ENCODE results near the gene CCDC13. TPM values are rescaled to one million over a fixed set of nuclear protein-coding genes. Genes with fewer than 3 reads are reported as not detected.

The CCDC13 gene
- total and polyA plus RNA-seq, 2 donors (not counting 3 experiments of a cell fraction or from before 2014, with no cell fraction given) = 0.36 to 0.82 TPM

GRCh38 chr3:42763021-42763420 is 10.0 kb downstream of the CCDC13 start:
- no peaks in the 10 kb centered on the region for H4K20me1 ChIP-seq (replicated peaks; ENCODE audit: control insufficient read depth, extremely low read depth, insufficient read depth, low read length)

More at GRCh38 chr3:42763021-42763420, 10.0 kb downstream of the CCDC13 start:
- no peak overlapping the region for H3K4me3 ChIP-seq (replicated peaks in 1 of 3; ENCODE audit: insufficient read depth in 1 of 3, low read depth in 1 of 3, low read length in 3 of 3)
- no peaks in the 10 kb centered on the region for H3K4me1 ChIP-seq (ENCODE audit: control insufficient read depth, extremely low read depth, insufficient read depth, low read length)
- H3K27me3 ChIP-seq (ENCODE audit: control insufficient read depth in 2 of 2, insufficient read depth in 2 of 2, low read length in 2 of 2) = peaks cover 0 to 2% of the 10 kb centered on the region in 2 experiments
- no TSS peak for BruUV-seq (replicated peaks)
- FAIRE-seq (no peak), DNase-seq (ENCODE audit: low read depth, low spot score) (no peak)
- no peak for TF ChIP-seq POLR2A (IDR thresholded peaks at IDR 0.05; ENCODE audit: low read depth, low read length)
- TF ChIP-seq, protein P1, sequence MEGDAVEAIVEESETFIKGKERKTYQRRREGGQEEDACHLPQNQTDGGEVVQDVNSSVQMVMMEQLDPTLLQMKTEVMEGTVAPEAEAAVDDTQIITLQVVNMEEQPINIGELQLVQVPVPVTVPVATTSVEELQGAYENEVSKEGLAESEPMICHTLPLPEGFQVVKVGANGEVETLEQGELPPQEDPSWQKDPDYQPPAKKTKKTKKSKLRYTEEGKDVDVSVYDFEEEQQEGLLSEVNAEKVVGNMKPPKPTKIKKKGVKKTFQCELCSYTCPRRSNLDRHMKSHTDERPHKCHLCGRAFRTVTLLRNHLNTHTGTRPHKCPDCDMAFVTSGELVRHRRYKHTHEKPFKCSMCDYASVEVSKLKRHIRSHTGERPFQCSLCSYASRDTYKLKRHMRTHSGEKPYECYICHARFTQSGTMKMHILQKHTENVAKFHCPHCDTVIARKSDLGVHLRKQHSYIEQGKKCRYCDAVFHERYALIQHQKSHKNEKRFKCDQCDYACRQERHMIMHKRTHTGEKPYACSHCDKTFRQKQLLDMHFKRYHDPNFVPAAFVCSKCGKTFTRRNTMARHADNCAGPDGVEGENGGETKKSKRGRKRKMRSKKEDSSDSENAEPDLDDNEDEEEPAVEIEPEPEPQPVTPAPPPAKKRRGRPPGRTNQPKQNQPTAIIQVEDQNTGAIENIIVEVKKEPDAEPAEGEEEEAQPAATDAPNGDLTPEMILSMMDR (IDR thresholded peaks at IDR 0.05; ENCODE audit: extremely low read depth in 1 of 2, insufficient read depth in 1 of 2, low read depth in 1 of 2, low read length in 2 of 2) = no peak
- no peak for TF ChIP-seq MYC (IDR thresholded peaks at IDR 0.05; ENCODE audit: low read depth, low read length)
- TF ChIP-seq GATA2 (IDR thresholded peaks at IDR 0.05; ENCODE audit: insufficient read depth, insufficient read length, low read depth, low read length) = no peak
- no peak for TF ChIP-seq POLR2AphosphoS5 (IDR thresholded peaks at IDR 0.05; ENCODE audit: insufficient read depth, low read depth, low read length)
- TF ChIP-seq EZH2 (IDR thresholded peaks at IDR 0.05; ENCODE audit: borderline replicate concordance, low read depth, low read length, severe bottlenecking) = no peak
- no peak for TF ChIP-seq JUN (IDR thresholded peaks at IDR 0.05; ENCODE audit: borderline replicate concordance, insufficient read depth, insufficient read length, low read depth)
- no peak for TF ChIP-seq MAX (IDR thresholded peaks at IDR 0.05; ENCODE audit: insufficient read depth, insufficient read length)
- no peak for TF ChIP-seq FOS (IDR thresholded peaks at IDR 0.05; ENCODE audit: borderline replicate concordance, insufficient read depth, low read length)
- H3K4me2 ChIP-seq (ENCODE audit: insufficient read depth, low read length) = no peak overlapping the region
- H3K36me3 ChIP-seq (ENCODE audit: control insufficient read depth in 2 of 2, extremely low read depth in 1 of 2, insufficient read depth in 2 of 2, low read length in 2 of 2) = no peaks in the 10 kb centered on the region
- no peak overlapping the region for H3K27ac ChIP-seq (ENCODE audit: insufficient read depth, low read depth, low read length)
- H3K9me1 ChIP-seq (replicated peaks; ENCODE audit: control insufficient read depth, extremely low read depth, insufficient read depth, low read length) = no peaks in the 10 kb centered on the region
- dilution Hi-C loops (cut with MboI; ENCODE audit: extremely low pct_ligation_motif_present, low sequenced_read_pairs) (no loop called here), intact Hi-C loops (cut with micrococcal nuclease) (no loop called here)
- H3K79me2 ChIP-seq (ENCODE audit: control insufficient read depth, insufficient read depth, low read length) = no peaks in the 10 kb centered on the region
- no peaks in the 10 kb centered on the region for H3K9me3 ChIP-seq (replicated peaks; ENCODE audit: control insufficient read depth, insufficient read depth, low read length)
- no peak overlapping the region for H3K9ac ChIP-seq (replicated peaks; ENCODE audit: extremely low read depth, insufficient read depth, low read length)
- POLR2A ChIA-PET = no interaction called here
- no peak overlapping the region for H2AFZ ChIP-seq (ENCODE audit: low read depth, low read length)
- CTCF ChIA-PET = interaction anchor here (1.5 to 3.0 kb wide), 2 partner anchors 18 to 190 kb away, joined by 3 to 13 read pairs; no protein-coding TSS in a partner anchor

Measured in endothelial cell of umbilical vein (primary cell).